NCI-H1417 treated with DMSO at 0.1 percent for 48 hours (cell line): Measurements from ENCODE around the gene KAZALD1.

Experiments used
- DNase-seq: peaks from one replicate; lab custom pipeline; 2025; lab: John Stamatoyannopoulos, UW

The KAZALD1 gene

DNA sequence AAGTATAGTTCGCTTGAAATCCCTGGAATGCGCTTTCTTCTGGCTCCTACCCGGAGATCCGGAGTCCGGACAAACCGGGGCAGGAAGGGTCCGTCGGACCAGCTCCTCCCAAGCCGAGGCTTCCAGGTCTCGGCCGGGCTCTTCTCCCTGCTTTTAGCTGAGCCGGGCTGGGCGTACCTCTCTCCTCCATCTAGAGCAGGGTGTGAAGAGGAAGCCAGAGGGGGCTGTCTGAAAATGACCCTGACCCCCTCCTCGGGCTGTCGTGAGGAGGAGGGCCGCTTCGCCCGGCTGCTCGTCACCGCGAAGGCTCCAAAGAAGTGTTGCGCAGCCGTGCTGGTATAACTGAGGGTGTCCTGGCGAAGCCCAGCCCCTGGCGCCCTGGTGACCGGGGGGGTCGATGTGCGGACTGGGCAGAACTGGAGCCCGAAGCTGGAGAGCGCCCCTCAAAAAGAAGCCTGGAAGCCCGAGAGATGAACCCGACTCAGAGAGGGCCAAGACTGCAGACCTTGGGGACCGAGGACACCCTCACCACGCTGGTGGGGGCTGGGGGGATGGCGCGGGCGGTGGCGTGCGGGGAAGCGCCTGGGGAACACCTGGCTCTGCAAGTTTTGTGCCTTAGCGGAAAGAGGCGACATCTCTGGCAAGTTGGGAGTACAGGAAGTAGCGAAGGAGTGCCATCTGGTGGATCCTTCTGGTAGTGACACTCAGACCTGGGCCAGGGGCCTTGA is 5.7 kb downstream of the KAZALD1 start:
- no peak for DNase-seq

DNA sequence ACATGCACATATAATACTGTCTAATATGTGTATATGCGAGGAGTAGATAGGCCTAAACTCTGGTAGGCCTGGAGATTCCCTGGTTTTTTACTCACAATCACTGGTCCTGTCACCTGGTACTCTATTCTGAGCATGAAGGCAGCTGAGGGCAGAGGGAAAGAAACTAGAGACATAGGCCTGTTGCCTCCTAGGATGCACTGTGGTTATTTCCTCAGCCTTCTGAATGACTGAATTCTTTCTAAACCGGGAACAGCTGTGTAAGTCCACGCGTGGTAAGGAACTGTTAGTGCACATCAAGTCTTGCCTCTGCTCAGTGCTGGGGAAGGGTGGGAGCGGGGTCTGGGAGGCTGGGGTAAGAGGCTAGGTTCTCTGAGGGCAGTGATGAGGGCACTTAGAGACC is 7.7 kb downstream of the KAZALD1 start:
- DNase-seq: no peak

DNA sequence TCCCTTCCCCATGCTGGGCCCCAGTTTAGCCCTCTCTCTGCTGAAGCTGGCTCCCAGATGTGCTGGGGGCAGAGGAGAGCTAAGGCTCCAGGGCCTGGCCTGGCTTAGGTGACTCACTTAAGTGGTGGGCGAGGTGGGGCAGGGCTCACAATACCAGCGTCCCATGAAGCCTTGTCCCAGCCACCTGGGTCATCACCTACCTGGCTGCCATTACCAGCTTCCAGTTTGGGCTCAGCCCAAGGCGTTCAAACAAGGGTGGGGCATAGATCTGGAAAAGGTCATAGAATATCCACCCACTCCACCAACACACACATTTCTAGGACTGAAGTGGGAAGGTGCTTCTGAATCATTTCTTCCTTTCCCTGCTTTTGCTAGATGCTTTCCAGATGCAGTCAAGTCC is 8.3 kb downstream of the KAZALD1 start:
- DNase-seq: no peak

DNA sequence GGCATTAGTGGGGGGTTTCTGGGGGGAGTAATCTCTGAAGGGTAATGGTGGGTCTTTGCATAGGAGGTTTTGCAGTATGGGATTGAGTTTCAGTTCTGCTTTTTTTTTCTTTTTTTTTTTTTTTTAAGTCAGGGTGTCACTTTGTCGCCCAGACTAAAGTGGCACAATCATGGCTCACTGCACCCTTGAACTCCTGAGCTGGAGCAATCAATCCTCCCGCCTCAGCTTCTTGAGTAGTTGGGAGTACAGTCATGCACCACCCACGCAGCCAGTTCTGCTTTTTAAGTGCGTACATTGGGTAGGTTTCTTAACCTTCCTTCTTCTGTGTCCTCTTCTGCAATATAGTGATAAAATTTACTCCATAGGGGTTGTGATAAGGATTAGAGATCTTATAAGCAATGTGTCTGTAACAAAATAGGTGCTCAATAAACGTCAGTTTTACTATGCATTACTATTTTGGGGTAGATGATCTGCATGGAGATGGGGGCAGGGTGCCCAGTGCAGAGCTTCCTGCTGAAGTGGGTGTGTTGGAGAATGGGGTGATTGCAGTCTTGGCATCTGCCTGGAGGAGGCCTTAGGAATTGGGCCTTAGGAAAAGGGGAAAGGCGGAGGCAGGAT is 9.6 kb downstream of the KAZALD1 start:
- no peak for DNase-seq

DNA sequence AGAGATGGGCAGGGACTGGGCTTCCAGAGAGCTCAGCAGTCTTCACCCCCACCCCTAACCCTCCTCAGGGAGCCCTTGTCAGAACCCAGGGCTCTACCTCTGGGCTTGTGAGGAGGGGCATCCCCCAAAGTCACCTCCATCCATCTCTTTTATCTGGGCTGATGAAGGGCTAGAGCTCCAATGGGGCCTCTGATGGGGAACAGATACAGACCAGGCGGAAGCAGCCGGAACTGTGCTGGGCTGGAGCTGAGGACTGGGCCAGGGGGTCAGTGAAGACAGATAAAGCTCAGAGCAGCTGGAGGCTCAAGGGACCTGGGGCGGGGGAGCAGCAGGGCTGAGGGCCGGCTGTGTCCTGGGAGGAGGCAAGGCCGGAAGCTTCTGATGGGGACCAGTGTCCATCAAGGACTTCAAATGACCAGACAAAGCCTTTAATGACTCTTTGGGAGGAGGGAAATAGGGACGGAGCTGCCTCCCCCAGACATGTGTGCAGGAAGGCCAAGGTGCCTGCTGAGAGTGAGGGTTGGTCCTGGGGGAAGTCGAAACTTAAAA is 10.2 kb downstream of the KAZALD1 start:
- DNase-seq: no peak

DNA sequence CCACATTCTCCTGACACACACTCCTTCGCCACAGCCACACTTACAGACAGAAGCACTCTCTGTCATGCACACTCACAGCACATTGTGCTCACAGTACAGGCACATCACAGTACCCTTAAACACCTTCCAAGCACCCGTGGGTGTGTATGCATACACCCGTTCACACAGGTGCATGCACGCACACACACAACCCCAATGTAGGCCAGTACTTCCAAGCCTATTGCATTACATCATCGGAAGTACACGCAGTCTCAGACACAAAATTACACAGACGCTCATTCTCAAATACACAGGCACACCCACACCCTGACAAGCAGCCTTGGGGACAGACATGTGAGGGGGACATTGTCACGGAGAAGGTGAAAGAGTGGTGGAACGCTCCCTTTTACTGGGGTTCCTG is 11.1 kb downstream of the KAZALD1 start:
- DNase-seq: no peak

DNA sequence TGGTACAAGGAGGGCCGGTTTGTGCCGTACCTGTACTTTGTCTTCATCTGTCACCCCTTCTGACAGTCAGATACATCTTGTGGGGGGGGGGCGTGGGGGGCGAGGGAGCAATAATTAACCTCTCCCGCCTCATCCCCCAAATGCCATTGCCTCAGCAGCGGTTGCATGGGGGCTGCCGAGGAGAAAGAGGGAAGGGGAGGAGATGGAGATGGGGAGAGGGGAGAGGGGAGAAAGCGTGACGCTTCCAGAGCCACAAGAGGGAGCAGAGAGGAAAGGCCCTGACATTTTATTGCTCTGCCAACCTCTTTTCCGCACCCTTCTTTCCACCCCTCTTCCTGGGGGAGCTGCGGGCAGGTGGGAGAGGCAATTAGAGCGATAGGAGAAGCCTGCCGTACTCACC is 11.8 kb downstream of the KAZALD1 start:
- DNase-seq: no peak

DNA sequence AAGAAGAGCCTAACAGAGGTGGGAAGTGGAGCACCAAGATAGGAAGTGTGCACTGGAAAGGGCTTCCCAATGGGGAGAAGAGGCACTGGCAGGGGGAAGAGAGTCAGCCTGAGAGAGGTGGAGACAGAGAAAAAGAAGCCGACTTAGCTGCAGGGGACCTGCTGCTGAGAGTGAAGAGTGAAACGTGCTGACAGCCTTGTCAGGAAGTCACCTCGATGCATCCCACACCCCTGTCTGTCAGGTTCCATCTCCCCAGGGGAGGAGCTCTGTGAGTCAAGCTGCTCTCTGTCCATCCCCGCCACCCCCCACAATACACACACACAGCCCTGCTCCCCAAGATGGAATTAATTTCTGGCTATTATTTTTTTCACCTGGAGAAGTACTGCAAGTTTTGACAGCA is 14.0 kb downstream of the KAZALD1 start:
- DNase-seq: no peak

DNA sequence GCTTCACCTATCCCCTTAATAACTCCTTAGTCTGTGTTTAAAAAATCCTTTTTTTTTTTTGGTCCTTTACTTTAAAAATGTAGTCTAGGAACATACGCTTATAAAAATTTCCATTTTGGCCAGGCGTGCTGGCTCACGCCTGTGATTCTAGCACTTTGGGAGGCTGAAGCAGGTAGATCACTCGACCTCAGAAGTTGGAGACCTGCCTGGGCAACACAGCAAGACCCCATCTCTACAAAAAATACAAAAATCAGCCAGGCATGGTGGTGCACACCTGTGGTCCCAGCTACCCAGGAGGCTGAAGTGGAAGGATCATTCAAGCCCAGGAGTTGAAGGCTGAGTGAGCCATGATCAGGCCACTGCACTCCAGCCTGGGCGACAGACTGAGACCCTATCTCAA is 14.8 kb downstream of the KAZALD1 start:
- no peak for DNase-seq

DNA sequence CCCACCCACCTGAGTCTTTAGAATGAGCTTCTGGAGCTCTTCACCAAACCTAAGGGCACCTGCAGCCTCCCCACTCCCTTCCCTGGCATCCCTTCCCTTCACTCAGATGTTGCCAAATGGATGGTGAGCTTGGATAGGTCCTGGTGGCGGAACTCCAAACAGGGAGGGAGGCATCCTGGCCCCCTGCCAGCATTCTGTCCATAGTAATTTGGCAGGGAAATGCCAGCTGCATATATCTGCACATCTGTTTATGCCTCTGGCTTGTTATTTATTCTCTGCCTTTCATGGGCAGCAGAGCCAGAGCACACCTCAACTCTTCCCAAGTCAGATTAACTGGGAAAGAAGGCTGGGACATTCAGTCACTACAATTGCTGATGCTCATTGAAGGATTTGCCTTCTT is 18.1 kb downstream of the KAZALD1 start:
- DNase-seq: no peak

DNA sequence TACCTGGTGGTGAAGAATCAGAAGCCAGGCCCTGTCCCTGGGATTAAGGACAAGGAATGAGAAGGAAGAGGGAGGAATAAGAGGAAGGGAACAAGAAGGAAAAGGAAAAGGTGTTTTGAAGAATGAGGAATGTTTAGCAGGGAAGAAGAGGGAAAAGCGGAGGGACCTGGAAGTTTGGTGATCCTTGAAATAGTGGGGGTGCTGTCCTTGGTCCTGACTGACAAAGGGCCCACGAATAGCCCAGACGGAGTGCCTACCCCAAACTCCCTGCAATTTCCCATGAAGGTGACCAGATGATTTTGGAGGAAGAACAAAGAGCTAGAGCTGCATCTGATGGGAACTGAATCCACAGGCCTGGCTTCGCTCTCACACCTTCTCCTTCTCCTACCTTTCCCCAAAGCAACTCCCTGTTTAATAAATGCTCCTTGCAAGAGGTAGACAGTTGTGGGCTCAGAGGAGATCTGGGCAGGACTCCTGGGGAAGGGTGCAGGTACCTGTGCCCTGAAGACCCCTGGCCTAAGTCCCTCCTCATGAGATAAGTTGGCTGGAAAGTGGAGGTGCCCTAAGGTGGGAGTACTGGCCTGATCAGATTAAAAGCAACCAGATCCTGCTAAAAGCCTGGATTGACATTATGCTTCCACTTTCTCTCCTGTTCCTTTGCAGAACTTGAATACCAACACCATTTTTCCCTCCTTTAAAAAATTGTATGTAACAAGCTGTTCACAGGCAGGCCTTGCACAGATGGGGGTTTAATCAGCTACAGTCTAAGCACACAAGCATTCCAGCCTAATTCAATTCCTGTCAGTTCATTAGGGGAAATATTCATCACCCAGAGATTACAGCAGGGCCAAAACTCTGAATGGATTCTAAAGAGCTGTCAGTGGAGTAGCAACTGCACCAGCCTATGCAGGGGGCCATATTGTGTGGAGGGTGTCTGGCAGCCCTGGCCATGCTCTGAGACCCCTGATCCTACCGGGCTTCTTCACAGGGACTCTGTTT is 19.4 kb downstream of the KAZALD1 start:
- no peak for DNase-seq

DNA sequence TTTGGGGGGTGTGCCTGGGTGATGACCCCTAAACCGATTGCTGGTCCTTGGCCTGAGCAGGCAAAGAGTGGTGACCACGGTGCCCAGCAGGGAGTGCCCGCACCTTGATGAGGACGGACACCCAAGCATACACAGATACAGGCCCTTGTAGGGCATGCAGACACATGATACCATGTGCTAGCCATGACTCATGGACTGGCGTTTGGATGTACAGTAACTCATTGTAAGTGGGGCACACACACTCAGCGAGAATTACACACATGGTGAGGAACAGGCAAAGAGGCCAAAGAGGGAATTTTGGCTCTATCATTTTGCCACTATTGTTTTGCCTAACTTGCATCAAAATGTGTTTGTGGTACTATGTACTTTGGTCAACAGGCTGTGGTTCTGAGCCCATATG is 24.1 kb downstream of the KAZALD1 start:
- no peak for DNase-seq

DNA sequence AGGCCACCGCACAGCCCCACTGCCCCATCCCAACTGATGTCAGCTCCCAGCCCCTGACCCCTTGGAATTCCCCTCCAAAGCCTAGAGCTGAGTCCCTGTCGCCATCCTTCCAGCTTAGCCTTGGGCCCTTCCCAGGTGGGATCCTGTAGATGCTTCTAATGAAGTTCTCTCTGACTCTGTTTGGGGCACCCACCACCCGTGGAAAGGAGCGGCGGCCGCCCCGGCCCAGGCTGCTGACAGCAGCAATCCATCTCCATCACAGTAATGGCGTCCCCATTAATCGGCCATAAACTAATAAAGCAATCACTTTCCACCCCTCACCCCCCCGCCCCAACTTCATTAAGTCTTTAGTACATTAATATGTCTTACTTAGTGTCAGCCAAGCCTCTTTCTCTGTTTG is 25.6 kb downstream of the KAZALD1 start:
- DNase-seq: no peak

DNA sequence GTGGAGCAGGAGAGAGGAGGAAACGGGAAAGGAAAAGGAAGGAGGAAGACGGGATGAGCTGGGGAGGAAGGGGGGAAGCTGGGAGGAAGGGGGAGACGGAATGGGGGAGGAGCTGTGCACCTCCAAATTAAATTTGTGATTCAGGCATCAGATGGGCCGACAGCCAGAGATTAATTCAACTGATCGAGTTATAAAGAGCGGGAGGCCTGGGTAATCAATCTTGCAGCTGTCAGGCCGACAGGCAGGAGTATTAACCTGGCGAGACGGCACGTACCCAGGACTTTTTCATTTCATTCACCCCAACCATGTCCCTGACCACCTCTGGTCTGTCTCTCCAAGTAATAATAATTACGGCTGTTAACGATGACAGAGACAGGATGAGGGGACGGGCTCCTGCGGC is 26.2 kb downstream of the KAZALD1 start:
- no peak for DNase-seq

DNA sequence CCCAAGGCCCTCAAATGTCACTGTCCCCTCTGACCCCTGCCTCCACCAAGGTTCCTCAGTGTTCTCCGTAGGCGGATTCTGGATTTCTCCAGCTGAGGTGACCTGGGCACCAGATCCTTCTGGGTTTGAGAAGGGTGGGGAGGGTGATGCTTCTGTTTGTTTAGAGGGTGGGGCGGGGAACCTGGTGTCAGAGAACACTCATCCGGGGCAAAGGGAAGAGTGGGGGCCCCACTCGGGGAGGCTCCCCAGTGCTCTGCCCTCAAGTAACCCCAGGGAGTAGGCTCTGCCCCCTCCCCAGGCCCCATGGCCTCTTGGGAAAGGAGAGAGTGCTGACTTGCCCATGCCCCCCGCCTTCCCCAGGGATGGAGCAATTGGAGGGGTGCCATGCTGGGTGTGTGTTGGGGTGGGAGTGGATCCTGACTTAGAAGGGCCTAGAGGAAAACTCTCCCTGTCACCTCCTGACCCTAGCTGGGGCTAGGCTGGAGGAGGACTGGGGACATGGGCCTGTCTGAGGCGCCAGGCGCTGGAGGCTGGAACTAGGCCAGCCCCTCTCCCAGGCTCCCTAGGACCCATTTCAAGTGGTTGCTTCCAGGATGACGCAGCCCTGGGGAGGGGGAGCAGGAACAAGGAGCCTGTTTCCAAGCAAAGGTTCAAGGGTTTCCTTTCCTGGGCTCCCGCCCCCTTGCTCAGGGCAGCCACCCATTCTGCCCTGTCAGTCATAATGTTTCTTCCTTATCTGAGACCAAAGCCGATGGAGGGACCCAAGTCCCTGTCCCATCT is 27.9 kb downstream of the KAZALD1 start:
- no peak for DNase-seq

DNA sequence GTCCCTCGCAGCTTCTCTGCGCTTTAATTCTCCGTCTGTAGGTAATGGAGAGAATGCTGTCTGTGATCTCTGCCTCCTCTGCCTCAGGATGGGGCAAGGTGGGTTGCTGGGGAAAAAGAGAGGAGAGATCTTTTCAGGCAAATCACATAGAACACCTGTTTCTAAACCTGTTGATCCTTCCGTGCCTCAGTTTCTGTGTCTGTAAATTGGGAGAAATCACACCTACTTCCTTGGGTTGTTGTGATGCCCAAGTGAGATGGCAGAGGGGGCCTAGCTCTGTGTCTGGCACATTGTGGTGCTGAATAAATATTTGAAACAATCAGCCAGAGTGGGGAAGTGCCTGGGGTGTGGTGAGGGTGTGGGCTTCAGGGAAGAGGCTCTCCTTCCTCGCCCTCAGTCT is 28.8 kb downstream of the KAZALD1 start:
- no peak for DNase-seq

DNA sequence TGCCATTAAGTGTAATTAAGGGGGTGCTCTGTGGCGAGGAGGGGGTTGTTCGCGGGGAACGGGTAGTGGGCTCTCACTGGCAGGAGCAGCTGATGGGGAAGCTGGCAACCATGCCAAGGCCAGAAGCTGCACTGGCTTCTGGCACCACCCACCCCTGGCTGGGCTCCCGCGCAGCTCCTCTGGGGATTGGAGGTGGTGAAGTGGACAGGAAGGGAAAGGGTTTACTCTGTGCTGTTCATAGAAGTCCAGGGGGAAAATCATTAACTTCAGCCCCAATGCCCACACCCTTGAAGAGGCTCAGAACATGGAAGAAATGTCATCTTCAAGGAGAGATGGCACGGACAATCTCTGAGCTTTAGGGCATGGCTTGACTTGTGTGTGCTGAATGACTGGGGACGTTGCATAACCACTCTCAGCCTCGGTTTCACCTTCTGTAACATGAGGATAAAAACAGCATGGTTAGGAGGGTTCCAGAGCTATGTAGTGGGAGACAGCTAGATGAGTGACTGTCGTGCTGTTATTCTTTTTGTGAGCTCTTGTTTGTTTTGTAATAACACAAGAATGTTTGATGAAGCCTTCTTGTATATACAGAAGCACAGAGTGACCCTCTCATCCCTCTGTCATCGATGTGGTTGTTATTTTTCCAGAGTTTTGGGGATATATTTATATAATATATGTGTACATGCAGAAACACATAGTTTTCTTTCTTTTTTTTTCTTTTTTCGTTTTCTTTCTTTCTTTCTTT is 29.9 kb downstream of the KAZALD1 start:
- DNase-seq: no peak

DNA sequence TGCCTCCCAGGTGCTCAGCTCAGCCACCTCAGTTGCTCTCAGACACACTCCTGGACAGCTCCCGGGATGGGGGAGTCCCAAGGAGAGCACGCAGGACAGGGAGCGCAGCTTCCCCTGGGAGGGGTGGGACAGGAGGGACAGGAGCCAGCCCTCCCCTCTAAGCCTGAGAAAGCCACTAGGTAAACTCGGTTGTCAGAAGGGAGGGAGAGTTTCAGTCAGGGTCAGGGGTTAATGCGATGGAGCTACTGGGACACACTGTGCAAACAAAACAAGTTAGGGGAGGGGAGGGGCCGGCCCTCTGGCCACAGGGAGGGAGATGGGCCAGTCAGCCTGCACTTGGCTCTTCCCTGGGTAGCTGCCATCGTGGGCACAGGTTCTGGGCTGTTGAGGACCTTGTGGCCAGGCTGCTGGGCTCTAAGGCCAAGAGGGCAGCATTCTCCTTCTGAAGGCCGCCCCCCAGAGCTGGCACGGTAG is 31.1 kb downstream of the KAZALD1 start:
- DNase-seq: no peak

DNA sequence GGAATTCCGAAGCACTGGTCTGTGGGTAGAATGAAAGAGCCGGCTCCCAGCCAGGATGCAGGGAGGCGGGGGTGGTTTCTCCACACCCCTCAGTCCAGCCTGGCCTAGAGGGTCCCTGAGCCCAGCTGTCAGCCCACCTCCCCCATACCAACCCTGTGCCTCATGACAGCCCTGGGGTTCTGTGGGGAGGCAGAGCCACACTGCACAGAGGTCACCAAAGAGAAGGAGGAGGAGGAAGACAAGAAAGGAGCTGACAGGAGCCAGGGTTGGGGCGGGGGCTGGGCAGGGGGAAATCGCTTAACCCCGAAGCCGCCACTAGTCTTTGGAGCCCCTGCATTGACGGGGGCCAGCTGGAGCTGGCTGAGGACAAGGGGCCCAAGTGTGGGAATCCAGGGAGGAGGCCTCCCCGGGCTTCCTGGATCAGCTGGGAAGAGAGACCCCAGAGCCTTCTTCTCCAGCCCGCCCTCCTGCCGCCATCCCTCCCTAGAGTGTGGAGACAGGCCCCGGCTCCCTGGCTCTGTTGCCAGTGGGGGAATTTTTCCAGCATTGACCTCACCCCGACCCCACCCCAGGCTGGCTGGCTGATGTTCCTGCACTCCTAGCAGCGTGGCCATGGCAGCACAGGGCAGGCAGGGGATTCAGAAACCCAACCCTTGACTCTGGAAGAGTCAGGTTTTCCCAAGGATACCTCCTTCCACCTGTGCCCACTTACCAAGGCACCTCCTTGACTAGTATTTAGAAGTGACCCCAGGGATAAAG is 32.5 kb downstream of the KAZALD1 start:
- DNase-seq: no peak

DNA sequence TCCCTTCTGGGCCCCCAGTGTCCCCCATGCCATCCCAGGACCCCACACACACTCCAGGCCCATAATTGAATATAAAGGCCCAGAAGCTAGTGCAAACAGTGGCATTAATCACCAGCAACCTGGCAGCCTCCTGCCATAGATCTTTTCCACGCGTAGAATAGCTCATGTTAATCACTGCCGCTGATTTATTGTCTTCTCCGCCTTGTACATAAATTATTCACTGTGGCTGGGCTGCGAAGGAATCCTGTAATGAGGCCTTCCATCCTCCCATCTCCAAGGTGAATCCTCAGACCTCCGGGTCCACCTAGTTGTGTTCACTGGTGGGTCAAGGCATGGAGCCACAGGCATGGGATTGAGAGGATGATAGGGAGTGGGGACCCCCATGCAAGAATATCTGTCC is 33.2 kb downstream of the KAZALD1 start:
- DNase-seq: no peak
